ENCODE results near the gene TSFM. TPM values are rescaled to one million over a fixed set of nuclear protein-coding genes. Genes with fewer than 3 reads are reported as not detected.

TSFM gene
- total and polyA plus RNA-seq, 9 donors: 24.2 to 38.6 (median 28.8) TPM

GRCh38 chr12:57738661-57739237, 43.8 kb upstream of the TSFM start, which contains the start of gene AGAP2:
AGAP2 (minus strand) TSS chr12:57738742; CDS start chr12:57738246, 496 bp downstream.
- peaks cover 52% of the 10 kb centered on the region for H3K4me1 ChIP-seq (ENCODE audit: control insufficient read depth, insufficient read depth, low read length)
- peak within 1 kb of the TSS; percentile 43 for H3K4me3 ChIP-seq (ENCODE audit: low read length)
- peaks cover 69% of the 10 kb centered on the region for H3K27me3 ChIP-seq (ENCODE audit: control insufficient read depth, insufficient read depth, low read length)
- no peaks in the 10 kb centered on the region for H3K9me3 ChIP-seq (replicated peaks; ENCODE audit: control insufficient read depth, low read depth, low read length)
- no peaks in the 10 kb centered on the region for H3K36me3 ChIP-seq (ENCODE audit: control insufficient read depth, insufficient read depth, low read length)
- under 1% methylated on average over 13 of the region's 36 CpGs for WGBS (ENCODE audit: insufficient coverage)
- H3K27ac ChIP-seq (ENCODE audit: low read length): no peak within 1 kb of the TSS
- DNase-seq: peak; percentile 79

- Histone ChIP-seq H3K9me3 (replicated peaks; ENCODE audit: control insufficient read depth, low read depth, low read length) (no peaks in the 10 kb centered on the region), H3K4me1 (ENCODE audit: control insufficient read depth, insufficient read depth, low read length) (peaks cover 49% of the 10 kb centered on the region), H3K36me3 (ENCODE audit: control insufficient read depth, insufficient read depth, low read length) (no peaks in the 10 kb centered on the region), H3K27me3 (ENCODE audit: control insufficient read depth, insufficient read depth, low read length) (peaks cover 67% of the 10 kb centered on the region), H3K27ac (ENCODE audit: low read length) (no peak overlapping the region), H3K4me3 (ENCODE audit: low read length) (no peak overlapping the region)
- DNase-seq: peak; percentile 40
- WGBS (ENCODE audit: insufficient coverage): no CpG with 5 or more reads among the region's 7 CpGs
Observed at GRCh38 chr12:57739387-57739786, 43.2 kb upstream of the TSFM start.

DNA sequence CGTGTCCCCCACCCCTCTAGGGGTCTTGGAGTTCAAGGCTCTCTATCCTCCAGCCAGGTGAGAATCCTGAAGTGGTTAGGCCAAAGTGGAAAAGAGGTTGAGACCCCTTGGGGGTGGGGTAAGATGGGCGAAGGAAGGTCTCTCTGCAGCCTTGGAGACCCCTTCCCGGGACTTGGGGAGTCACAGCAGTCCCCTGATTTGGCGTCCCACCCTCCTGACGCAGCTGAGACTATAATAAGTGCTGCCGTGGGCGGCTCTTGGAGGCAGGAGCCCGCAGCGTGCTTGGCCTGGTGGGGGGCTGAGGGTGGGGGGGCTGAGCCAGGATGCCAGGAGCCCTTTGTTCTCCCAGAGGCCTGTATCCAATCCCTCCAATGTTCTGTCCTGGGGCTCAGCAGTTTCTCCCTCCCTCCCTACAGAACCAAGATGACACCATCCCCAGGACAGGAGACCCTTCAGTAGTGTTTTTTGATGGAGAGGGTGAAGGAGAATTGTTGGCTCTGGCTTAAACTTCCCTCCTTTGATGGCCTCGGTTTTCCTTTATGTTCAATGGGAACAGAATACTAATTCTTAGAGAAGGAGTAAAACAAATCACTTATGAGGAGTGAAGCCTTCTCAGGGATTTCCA, 42.6 kb upstream of the TSFM start:
- 50% methylated on average over 2 of the region's 10 CpGs for WGBS (ENCODE audit: insufficient coverage)

DNA sequence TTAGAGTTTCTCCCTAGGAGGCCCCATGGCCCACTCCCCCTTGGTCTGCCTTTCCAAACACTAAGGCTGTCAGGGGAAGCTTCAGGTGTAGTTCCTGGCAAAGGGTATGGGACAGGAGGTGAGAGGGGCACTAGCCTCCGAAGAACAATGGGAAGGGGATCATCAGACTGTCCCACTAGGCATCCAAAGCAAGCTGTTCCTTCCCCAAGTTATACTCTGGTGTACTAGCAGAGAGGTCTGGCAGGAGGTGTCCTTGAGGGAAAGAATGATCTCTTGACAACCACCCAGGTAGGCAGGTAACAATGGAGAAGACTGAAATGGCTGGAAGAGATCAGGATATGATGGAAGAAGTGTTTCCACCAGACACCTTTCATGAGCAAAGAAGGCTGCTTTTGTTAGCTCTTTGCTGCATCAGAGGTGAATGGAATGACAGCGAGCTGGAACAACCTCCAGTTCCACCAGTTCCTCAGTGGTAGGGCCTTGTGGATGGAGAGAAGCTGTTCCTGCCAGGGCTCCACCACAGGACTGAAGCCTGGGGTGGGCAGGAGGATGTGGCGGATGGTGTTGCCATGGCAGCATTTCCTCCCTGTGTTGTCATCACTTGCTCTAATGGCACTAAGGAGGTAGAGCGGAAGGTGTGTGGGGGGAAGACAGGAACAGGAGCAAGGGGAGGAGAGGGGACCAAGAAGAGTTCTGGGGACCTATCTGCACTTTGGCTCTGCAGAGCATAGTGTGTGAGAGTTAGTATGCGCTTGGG, 41.8 kb upstream of the TSFM start:
- Histone ChIP-seq H3K4me3 (ENCODE audit: low read length) (no peak overlapping the region), H3K9me3 (replicated peaks; ENCODE audit: control insufficient read depth, low read depth, low read length) (no peaks in the 10 kb centered on the region), H3K27ac (ENCODE audit: low read length) (no peak overlapping the region), H3K36me3 (ENCODE audit: control insufficient read depth, insufficient read depth, low read length) (peaks cover 1% of the 10 kb centered on the region), H3K4me1 (ENCODE audit: control insufficient read depth, insufficient read depth, low read length) (peaks cover 41% of the 10 kb centered on the region), H3K27me3 (ENCODE audit: control insufficient read depth, insufficient read depth, low read length) (peaks cover 59% of the 10 kb centered on the region)
- DNase-seq: no peak
- WGBS (ENCODE audit: insufficient coverage): 32% methylated on average over 3 of the region's 5 CpGs

More for the DNA sequence above, 42.6 kb upstream of the TSFM start:
- no peak for DNase-seq
- no peak overlapping the region for H3K4me3 ChIP-seq (ENCODE audit: low read length)
- H3K27me3 ChIP-seq (ENCODE audit: control insufficient read depth, insufficient read depth, low read length): peaks cover 67% of the 10 kb centered on the region
- no peaks in the 10 kb centered on the region for H3K9me3 ChIP-seq (replicated peaks; ENCODE audit: control insufficient read depth, low read depth, low read length)
- H3K36me3 ChIP-seq (ENCODE audit: control insufficient read depth, insufficient read depth, low read length): no peaks in the 10 kb centered on the region
- H3K4me1 ChIP-seq (ENCODE audit: control insufficient read depth, insufficient read depth, low read length): peaks cover 43% of the 10 kb centered on the region
- no peak overlapping the region for H3K27ac ChIP-seq (ENCODE audit: low read length)

GRCh38 chr12:57741413-57741789, 41.2 kb upstream of the TSFM start:
- Histone ChIP-seq H3K27me3 (ENCODE audit: control insufficient read depth, insufficient read depth, low read length) (peaks cover 54% of the 10 kb centered on the region), H3K36me3 (ENCODE audit: control insufficient read depth, insufficient read depth, low read length) (peaks cover 6% of the 10 kb centered on the region), H3K9me3 (replicated peaks; ENCODE audit: control insufficient read depth, low read depth, low read length) (no peaks in the 10 kb centered on the region), H3K27ac (ENCODE audit: low read length) (peak overlapping the region; percentile 25), H3K4me3 (ENCODE audit: low read length) (no peak overlapping the region), H3K4me1 (ENCODE audit: control insufficient read depth, insufficient read depth, low read length) (peaks cover 35% of the 10 kb centered on the region)
- no CpG with 5 or more reads among the region's 1 CpG for WGBS (ENCODE audit: insufficient coverage)
- DNase-seq: peak; percentile 47

DNA sequence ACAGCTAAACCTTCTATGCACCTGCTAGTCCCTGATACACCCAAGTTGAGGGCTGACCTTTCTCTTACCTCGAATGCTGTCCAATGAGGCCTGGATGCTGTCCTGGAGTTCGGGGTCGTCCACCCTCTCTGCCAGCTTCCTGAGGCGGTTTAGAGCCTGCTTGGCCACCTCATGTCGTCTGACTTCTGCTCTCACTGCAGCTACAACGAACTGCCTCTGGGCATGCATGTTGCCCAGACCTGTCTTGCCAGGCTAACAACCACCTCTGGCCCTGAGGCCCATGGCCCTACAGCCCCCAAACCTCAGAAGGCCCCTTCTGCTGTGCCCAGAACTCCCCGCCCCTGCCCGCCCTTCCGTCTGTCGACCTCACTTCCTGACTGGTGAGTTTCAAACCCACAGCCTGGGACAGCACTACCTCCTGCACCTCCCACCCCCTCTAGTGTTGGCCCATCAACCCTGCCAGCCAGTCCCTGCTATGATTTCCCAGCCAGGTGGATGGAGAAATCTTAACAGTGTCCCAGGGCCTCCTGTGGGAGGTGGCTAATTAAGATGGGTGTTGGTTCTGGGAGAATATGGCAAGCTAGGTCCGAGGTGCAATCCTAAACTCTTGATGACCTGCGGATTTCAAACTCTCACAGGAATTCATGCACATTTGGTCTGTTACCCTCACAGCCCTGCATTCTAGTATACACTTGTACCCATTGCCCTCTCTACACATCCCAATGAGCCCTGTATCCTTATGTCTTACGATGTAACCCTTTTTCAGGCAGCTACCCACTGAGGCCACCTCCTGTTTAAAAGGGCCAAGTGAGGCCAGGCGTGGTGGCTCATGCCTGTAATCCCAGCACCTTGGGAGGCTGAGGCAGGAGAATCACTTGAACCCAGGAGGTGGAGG, 40.5 kb upstream of the TSFM start:
- no peaks in the 10 kb centered on the region for H3K9me3 ChIP-seq (replicated peaks; ENCODE audit: control insufficient read depth, low read depth, low read length)
- peaks cover 47% of the 10 kb centered on the region for H3K27me3 ChIP-seq (ENCODE audit: control insufficient read depth, insufficient read depth, low read length)
- DNase-seq: no peak
- 38% methylated on average over 14 of the region's 14 CpGs for WGBS (ENCODE audit: insufficient coverage)
- peaks cover 12% of the 10 kb centered on the region for H3K36me3 ChIP-seq (ENCODE audit: control insufficient read depth, insufficient read depth, low read length)
- peak overlapping the region; percentile 25 for H3K27ac ChIP-seq (ENCODE audit: low read length)
- H3K4me1 ChIP-seq (ENCODE audit: control insufficient read depth, insufficient read depth, low read length): peaks cover 29% of the 10 kb centered on the region
- peak overlapping the region; percentile 7 for H3K4me3 ChIP-seq (ENCODE audit: low read length)

- no peak for DNase-seq
- H3K4me1 ChIP-seq (ENCODE audit: control insufficient read depth, insufficient read depth, low read length): peaks cover 20% of the 10 kb centered on the region
- no CpG with 5 or more reads among the region's 2 CpGs for WGBS (ENCODE audit: insufficient coverage)
- no peaks in the 10 kb centered on the region for H3K9me3 ChIP-seq (replicated peaks; ENCODE audit: control insufficient read depth, low read depth, low read length)
- no peak overlapping the region for H3K4me3 ChIP-seq (ENCODE audit: low read length)
- no peak overlapping the region for H3K27ac ChIP-seq (ENCODE audit: low read length)
- H3K27me3 ChIP-seq (ENCODE audit: control insufficient read depth, insufficient read depth, low read length): peaks cover 33% of the 10 kb centered on the region
- peaks cover 27% of the 10 kb centered on the region for H3K36me3 ChIP-seq (ENCODE audit: control insufficient read depth, insufficient read depth, low read length)
Observed at GRCh38 chr12:57743769-57744168, 38.8 kb upstream of the TSFM start.

- Histone ChIP-seq H3K36me3 (ENCODE audit: control insufficient read depth, insufficient read depth, low read length) (peaks cover 32% of the 10 kb centered on the region), H3K27me3 (ENCODE audit: control insufficient read depth, insufficient read depth, low read length) (peaks cover 28% of the 10 kb centered on the region), H3K9me3 (replicated peaks; ENCODE audit: control insufficient read depth, low read depth, low read length) (no peaks in the 10 kb centered on the region), H3K4me3 (ENCODE audit: low read length) (peak overlapping the region; percentile 80), H3K4me1 (ENCODE audit: control insufficient read depth, insufficient read depth, low read length) (peaks cover 14% of the 10 kb centered on the region), H3K27ac (ENCODE audit: low read length) (peak overlapping the region; percentile 97)
- no peak for DNase-seq
- 11% methylated on average over 9 of the region's 21 CpGs for WGBS (ENCODE audit: insufficient coverage)
Observed at GRCh38 chr12:57744194-57744776, 38.3 kb upstream of the TSFM start.

DNA sequence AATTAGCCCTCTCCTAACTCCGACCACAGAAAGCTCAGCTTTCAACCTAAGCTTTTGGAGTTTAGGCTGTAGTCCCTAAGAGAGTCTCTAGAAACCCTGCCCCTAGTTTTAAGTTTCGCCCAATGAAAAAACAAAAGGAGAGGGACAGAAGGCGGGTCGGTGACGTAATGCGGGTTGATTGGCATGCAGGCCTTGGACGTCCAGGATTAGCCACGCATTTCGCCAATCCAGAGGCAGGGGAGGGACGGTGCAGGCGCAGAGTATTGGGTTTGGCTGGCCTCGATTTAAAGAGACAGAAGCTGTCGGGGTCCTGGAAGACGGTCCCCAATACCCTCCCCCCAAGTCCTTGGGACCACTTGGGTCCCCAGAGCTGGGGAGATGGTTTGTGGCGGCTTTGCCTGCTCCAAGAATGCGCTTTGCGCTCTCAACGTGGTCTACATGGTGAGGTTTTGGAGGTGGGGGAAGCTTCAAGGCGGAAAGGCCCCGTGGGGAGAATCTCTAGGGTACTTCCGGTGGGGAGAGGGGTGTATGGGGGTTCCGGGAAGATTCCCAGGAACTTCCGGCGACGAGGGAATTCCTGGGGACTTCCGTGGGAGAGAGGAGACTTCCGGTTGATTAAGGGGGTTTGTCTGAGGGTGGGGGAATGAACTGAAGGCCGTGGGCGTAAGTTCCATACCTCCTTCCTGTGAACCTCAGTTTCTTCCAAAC, 37.7 kb upstream of the TSFM start, which contains the start of gene TSPAN31:
TSPAN31 (plus strand) TSS at position 263 of the 708 bp plus-strand sequence; CDS start at position 379, 116 bp downstream.
- Histone ChIP-seq H3K36me3 (ENCODE audit: control insufficient read depth, insufficient read depth, low read length) (peaks cover 39% of the 10 kb centered on the region), H3K27me3 (ENCODE audit: control insufficient read depth, insufficient read depth, low read length) (peaks cover 21% of the 10 kb centered on the region), H3K9me3 (replicated peaks; ENCODE audit: control insufficient read depth, low read depth, low read length) (no peaks in the 10 kb centered on the region), H3K4me1 (ENCODE audit: control insufficient read depth, insufficient read depth, low read length) (peaks cover 12% of the 10 kb centered on the region), H3K4me3 (ENCODE audit: low read length) (peak within 1 kb of the TSS; percentile 80), H3K27ac (ENCODE audit: low read length) (peak within 1 kb of the TSS; percentile 97)
- DNase-seq: peak; percentile 100
- 0% methylated on average over 15 of the region's 29 CpGs for WGBS (ENCODE audit: insufficient coverage)
